ENCODE measurements around the gene ESPNL.

The ESPNL gene

DNA sequence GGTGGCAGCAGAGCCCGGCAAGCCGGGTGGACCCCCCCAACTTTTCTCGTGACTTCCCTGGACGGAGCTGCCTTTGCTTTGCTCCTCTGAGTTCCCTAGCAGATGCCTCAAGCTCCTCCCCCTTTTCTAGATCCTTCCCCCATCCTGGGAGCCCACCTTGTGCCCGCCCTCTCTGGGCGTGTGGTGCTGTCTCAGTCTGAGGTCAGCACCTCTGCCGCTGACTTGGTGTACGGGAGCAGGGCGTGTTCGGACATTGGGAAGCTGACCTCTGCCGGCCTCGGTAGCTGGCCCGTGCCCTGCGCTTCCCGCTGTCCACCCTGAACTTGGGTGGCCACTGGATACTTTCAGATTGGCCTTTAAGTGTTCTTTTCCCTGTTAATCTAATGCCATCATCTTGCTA, 19.6 kb upstream of the ESPNL start:
- DNase-seq = no peak

DNA sequence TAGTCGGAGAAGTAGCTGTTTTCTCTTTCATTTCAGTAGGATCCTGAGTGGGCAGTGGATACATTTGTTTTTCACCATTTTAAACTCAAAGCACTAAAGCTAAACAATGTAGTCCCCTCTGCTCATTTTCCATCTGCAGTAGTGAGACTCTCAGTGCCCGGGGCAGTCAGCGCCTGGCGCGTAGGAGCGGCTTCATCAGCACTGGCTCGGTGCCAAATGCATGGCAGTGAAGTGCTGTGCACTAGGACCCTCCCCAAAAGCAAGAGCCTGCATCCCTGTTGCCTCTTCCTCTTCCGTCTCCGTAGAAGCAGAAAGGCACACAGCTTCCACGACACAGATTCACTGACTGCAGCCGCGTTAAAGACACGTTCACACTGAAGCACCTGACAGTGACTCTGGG, 19.0 kb upstream of the ESPNL start:
- no peak for DNase-seq

- DNase-seq = no peak
These were observed 18.6 kb upstream of the ESPNL start for GRCh38 chr2:238081561-238081960.

DNA sequence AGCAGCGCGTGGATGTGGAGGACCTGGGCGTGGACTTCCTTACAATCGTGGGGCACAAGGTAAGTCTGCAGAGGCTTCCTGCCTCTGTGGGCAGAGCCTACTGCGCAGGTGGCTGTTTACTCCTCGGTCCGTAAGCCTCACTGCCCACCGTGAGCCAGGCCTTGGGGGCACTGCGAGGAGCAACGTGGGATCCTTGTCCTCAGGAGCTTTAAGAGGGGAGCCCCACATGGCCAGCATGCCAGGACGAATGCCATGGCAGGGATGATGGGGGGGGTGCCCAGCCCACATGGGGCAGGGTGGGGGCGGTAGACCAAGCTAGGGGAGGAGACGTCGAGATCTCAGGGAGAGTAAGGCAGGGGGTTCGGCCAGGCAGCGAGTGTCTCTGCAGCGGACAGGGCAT, 18.0 kb upstream of the ESPNL start:
- DNase-seq = no peak

GRCh38 chr2:238082827-238083226, 17.3 kb upstream of the ESPNL start:
- no peak for DNase-seq

- DNase-seq = no peak
These were observed 16.2 kb upstream of the ESPNL start for GRCh38 chr2:238083919-238084318.

- no peak for DNase-seq
These were observed 15.4 kb upstream of the ESPNL start for GRCh38 chr2:238084761-238085160.

DNA sequence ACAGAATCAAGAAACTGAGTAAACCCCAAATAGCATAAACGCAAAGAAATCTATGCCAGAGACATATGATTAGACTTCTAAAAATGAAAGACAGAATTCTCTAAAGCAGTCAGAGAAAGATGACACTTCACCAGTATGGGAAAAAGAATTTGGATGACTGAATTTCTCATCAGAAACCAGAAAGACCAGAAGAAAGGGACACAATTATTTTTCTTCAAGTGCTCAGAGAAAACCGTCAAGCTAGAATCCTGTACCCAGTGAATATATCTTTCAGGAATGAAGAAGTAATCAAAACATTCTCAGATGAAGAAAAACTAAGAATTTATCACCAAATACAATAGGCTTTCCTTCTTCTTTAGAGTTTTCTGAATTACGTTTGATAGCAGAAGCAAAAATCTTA, 14.2 kb upstream of the ESPNL start:
- DNase-seq = no peak

- no peak for DNase-seq
These were observed 12.9 kb upstream of the ESPNL start for GRCh38 chr2:238087211-238087610.

GRCh38 chr2:238090887-238091286, 9.3 kb upstream of the ESPNL start:
- no peak for DNase-seq

- DNase-seq = no peak
These were observed 8.6 kb upstream of the ESPNL start for GRCh38 chr2:238091436-238092060.

- no peak for DNase-seq
These were observed 7.6 kb upstream of the ESPNL start for GRCh38 chr2:238092486-238093035.

DNA sequence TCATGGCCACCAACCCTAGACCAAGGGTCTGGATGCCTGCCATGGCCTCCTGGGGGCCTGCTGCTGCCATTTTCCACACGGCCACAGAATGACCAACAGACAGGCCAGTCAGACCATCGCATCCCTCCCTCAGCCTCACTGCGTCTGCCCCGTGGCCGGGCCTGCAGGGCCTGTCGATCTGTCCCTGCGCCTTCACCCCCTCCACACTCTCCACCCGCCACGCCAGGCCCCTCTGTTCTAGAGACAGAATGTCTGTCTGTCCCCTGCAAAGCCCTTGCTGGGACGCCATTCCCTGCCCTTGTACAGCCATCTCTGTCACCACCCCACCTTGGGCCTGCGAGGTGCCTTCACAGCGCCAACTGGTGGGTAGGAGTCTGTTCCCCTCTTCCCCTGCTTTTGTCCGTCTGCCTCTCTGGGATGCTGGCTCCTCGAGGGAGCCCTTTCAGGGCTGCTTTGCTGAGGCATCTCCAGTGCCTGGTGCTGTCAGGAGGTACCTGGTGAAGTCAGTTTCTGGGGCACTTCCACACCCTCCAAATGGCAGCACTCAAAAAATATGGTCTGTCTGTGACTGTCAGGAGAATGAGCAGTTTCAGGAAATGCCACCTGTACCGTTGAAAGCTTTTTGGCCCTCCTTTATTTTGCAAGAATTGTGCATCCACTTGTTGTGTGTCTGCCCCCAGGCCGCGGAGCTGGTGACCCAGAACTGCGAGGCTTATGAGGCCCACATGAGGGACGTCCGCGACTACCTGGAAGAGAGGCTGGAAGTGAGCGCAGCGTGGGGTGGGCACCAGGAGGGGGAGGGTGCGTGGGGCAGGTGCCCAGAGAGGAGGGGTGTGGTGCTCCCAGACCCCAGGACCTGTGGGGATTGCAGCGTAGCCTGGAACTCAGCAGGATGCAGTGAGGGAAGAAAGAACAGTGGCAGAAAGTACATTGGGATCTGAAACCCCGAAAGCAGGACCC, 6.7 kb upstream of the ESPNL start:
- no peak for DNase-seq

- no peak for DNase-seq
These were observed 5.6 kb upstream of the ESPNL start for GRCh38 chr2:238094438-238095022.

- DNase-seq = no peak
These were observed 5.0 kb upstream of the ESPNL start for GRCh38 chr2:238095143-238095542.

GRCh38 chr2:238096311-238097011, 3.7 kb upstream of the ESPNL start:
- peak; percentile 74 for DNase-seq

DNA sequence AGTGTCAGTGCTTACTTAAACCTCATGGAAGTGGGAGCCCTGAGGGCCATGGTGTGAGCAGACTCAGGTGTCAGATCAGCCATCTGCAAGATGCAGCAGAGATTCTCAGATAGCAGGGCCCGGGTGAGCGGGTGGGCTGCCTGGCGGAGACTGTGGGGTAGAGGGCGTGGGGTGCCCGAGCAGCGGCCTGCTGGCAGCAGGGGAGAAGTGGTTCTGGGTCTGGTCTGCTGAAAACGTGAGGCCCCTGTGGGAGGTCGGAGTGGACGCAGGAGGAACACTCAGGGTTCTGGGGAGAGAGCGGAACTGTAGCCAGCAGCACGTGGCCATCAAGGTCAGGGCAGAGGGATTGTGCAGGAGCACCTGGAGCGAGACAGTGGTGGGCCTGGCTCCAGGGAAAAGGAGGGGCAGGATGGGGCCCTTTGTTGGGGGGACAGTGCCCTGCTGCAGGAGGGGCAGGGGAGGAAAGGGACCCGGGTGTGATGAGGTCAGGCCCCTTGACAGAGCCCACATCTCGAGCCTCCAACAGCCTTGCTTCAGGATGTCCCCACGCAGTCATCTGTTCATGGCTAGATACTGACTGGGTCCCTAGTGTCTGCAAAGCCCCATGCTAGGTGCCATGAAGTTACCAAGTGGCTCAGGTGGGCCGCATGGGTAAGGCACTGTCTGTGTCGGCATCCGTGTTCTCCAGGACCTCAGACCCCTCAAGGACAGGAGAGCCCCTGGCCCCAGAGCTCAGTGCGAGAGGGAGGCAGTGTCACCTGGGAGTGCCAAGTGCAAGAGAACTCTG, 2.7 kb upstream of the ESPNL start:
- no peak for DNase-seq

GRCh38 chr2:238097988-238098871, 1.9 kb upstream of the ESPNL start:
- no peak for DNase-seq

DNA sequence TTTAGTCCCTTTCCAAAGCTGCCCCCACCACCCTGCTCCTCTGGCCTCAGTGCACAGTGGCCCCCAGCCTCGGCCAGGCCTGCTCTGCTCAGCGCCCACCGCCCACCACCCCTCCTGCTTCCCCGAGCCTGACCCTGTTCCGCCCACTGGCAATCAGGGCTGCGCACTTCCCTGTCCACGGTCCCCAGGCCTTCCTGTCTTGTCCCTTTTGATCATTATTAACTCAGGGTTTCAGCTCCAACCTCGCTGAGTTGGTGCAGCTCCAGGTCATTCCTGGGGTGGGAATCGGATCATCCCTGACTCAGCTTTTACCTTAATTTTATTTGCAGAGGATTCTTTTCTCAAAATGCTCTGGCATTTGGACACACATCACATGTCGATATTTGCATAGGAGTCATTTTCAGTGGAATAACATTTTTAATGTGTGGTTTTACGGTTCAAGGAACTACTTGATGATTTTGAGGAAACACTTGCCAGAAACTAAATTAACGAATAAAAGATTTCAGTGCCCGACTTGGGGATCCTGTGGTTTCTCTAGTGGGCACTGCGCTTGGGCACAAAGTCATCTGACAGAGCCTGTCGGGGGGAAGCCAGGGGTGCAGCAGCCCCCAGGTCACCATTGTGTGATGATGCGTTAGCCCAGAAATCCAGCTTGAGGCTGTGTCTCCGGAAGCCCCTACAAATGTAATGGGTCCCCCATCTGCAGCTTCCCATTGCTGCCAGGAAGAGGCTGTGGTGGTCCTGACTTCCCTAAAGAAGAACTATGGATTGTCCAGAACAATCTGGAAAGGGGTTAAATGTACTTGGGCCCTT, 1.0 kb upstream of the ESPNL start:
- no peak for DNase-seq

DNA sequence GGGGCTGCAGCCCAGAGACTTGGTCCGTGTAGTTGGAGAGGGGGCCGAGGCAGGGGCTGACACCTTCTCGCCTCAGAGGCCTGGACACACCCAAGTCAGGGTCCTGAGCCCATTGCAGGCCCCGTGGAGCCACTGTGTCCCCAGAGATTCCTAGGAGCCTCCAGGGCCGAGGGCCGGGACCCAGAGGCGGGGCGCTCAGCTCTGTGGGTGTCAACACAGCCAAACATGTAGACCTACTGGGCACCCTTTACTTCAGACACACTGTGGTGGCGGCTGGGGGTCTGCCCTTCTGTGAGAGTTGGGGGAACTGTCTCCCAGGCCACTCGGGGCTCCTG, 459 bp upstream of the ESPNL start:
- no peak for DNase-seq

Data from DMS 273 treated with DMSO at 0.1 percent for 48 hours (cell line).